Stimulated activated naive CD8-positive, alpha-beta T cell treated with anti-CD3 and anti-CD28 coated beads, Interleukin-15, Interleukin-2, amounts not matched to agents 100 U/mL and 50 U/mL, for 24 hours (primary cell): ENCODE results near the gene LRRC45.

ENCODE experiments used
- ATAC-seq: fragments of 150-1000 bp; cut with Tn5 transposase; one replicate; pipeline ENCODE4 v1.10.0; 2021
- DNase-seq: peaks from one replicate; pipeline ENCODE4 v3.0.0; 2021

LRRC45 gene

GRCh38 chr17:82051776-82052637 is 28.9 kb downstream of the LRRC45 start, which contains the start of the genes GPS1 and RFNG:
GPS1 (plus strand) TSS chr17:82051898; CDS start chr17:82051932, 34 bp downstream.
RFNG (minus strand) TSS chr17:82051811; CDS start chr17:82051766, 45 bp downstream.
- ATAC-seq (peak; percentile 76), DNase-seq (peak; percentile 92)

- DNase-seq (no peak), ATAC-seq (no peak)
These were observed 29.5 kb downstream of the LRRC45 start for GRCh38 chr17:82052638-82053059.

GRCh38 chr17:82053130-82053529 is 30.0 kb downstream of the LRRC45 start:
- ATAC-seq: no peak
- DNase-seq: no peak

DNA sequence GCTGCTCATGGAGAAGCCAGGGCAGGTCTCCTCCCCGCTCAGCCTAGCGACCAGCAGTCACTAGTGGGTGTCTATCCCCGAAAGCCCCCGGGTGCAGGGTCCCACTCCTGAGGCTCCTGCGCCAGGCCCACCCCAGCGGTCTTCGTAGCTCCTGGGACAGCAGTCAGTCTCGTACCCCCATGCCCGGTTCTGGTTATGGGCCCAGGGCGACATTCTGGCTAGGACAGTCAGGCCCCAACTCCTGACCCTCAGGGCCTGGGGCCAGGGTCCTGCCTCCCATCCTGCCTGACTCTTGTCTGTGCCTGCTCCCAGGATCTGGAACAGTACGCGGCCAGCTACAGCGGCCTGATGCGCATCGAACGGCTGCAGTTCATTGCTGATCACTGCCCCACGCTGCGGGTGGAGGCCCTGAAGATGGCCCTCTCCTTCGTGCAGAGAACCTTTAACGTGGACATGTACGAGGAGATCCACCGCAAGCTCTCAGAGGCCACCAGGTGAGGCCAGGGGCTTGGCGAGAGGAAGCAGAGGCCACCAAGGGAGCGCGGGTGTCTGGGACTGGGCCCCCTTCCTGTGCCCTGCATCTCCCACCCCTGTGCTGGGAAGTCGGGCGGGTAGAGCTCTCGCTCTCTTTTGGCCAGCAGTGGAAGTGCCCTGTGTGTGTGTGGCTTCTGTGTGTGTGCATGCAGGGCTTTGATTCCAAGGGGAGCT is 30.6 kb downstream of the LRRC45 start:
- ATAC-seq: no peak

GRCh38 chr17:82054351-82055022 is 31.4 kb downstream of the LRRC45 start:
- ATAC-seq (no peak), DNase-seq (no peak)

More for the DNA sequence above, 30.6 kb downstream of the LRRC45 start:
- DNase-seq: no peak

DNA sequence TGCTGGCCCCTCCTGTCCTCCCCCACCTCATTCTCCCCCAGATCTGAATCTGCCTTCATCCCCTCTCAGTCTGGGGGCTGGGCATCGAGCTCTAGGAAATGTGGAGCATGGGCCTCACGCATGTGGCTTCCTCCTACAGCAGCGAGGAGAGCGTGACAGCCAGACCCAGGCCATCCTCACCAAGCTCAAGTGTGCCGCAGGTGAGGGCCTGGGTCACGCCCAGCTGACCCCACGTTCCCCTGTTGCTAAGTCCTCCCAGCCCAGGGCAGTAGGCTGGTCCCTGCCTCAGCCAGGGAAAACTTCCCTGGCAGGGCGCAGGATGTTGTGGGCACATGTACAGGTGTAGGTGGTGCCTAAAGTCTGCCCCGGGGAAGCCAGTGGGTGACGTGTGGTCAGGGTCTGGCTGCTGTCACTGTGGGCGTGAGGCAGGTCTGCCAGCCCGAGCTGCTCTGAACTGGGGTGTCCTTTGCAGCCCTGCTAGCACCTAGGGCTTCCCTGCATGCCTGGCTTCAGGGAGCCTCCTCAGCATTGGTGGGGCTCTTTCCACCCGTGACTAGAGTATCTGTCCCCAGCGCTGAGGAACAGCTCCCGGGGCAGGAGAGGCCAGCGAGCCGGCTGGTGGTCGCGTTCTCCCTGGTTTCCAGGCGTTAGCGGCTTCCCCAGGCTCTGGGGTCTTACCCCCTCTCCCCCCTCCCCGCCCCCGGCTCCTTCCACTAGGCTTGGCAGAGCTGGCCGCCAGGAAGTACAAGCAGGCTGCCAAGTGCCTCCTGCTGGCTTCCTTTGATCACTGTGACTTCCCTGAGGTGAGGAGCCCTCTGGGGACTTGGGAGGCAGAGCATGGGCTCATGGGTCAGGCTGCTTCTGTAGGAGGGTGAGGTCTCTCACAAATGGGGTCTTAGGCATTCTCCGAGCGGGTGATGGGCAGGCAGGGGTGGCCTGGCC is 32.2 kb downstream of the LRRC45 start:
- no peak for ATAC-seq
- DNase-seq: no peak

GRCh38 chr17:82055965-82056728 is 33.0 kb downstream of the LRRC45 start:
- no peak for ATAC-seq
- no peak for DNase-seq

DNA sequence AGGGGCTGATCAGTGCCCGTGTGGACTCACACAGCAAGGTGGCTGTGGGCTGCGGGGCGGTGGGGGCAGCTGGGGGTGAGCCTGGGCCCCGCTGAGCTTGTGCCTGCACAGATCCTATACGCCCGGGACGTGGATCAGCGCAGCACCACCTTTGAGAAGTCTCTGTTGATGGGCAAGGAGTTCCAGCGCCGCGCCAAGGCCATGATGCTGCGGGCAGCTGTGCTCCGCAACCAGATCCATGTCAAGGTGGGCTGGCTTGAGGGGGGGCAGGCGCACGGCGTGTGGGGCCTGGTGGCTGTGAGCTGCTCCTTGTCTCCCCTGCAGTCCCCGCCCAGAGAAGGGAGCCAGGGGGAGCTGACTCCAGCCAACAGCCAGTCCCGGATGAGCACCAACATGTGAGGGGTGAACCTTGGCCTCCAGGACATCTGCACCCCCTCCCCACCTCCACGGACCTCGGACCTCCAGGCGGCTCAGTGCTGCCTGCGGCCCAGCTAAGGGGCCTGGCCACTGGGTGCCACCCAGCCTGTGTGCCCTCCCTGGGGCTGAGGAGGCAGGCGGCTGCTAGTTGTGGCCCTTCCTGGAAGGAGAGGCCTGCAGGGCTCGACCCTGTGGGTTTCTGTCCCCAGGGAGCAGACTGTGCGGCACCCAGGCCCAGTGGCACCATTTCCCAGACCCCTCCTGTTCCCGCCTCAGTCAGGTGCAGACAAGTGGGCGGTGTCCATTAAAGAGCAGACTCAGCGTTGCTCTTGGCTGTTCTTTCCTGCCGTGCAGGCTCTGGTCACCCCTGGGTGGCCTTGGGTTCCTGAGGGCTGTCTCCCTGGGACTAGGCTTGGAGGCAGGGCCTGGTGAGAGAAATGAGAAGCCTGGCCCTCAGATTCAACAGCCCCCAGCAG is 33.9 kb downstream of the LRRC45 start:
- DNase-seq: no peak
- ATAC-seq: no peak

DNA sequence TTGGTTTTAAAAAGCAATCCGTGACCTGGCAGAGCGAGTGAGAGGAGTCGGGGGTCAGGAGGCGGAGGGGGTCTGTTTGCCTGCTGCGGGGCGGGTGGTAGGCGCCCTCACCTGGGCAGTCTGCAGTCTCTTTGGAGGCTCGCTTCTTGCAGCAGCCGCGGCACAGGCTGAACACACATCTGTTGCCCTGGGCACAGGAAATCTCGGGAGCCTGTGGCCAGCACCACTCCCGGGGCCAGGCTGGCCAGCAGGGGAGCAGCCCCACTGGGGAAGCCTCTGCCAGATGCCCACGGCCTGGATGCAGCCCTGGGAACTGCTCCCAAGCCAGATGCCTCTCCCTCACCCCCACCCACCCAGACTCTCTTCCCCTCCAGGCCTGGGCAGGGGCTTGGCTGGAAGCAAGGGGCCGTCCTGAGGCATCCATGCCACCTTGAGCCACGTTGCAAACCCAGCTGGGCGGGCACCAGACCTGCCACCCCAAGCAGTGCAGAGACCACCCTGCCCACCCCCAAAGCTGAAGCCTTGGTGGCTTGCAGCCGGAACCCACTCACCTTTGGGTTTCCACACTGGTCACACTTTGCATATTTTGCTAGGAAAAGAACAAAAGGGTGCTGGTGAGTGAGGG is 35.2 kb downstream of the LRRC45 start:
- ATAC-seq (no peak), DNase-seq (no peak)

DNA sequence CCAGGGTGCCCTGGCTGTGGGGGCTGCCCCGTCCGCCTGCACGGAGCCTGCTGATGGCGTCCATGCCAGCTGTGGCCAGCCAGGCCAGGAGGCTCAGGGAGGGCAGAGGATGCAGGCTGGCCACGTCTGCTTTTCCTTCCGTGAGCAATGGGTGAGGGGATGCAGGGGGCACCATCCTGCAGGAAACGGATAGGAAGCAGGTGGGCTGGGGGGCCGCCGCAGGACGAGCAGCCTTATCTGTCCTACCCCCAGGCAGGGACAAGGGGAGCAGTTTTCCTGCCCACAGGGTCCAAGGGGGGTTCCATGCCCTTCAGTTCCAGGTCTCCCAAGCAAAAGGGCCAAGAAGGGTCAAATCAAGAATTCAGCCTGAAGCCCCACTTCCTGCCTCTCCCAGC is 35.7 kb downstream of the LRRC45 start:
- DNase-seq (no peak), ATAC-seq (no peak)

- no peak for ATAC-seq
- DNase-seq: no peak
These were observed 36.3 kb downstream of the LRRC45 start for GRCh38 chr17:82059272-82060000.

DNA sequence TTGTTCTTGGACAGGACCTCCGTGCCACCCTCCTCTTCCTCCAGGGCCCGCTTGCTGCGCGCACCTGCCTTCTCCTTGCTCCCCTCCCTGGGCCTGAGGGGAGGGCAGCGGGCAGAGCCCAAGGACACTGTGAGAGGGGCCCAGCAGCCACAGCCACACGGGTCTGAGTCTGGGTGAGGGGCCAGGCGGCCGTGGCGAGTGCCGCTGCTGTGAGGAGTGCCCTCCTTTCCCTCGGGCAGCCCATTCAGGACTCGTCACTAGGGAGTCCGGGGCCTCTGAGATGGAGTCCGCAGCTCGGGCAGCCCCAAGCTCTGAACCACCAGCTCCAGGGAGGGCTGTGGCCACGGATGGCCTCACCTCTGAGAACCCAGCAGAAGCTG is 36.9 kb downstream of the LRRC45 start:
- no peak for ATAC-seq
- no peak for DNase-seq

DNA sequence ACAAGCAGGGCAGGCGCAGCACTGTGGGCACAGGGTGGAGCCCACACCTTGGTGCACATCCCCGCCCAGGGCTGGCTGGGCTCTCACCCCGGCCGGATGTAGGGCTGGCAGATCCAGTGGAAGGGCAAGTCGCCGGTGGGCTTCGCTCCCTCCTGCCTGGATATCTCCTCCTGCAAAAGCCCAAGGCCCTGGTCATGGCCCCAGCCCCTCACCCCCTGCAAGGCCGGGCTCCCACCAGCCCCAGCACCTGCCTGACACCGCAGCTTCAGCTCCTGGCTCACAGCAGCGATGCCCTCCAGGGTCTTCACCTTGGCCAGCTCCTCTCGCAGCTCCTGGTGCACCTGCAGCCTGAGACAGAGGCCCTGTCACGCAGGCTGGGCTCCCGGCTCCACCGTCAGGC is 37.5 kb downstream of the LRRC45 start:
- DNase-seq (no peak), ATAC-seq (no peak)

DNA sequence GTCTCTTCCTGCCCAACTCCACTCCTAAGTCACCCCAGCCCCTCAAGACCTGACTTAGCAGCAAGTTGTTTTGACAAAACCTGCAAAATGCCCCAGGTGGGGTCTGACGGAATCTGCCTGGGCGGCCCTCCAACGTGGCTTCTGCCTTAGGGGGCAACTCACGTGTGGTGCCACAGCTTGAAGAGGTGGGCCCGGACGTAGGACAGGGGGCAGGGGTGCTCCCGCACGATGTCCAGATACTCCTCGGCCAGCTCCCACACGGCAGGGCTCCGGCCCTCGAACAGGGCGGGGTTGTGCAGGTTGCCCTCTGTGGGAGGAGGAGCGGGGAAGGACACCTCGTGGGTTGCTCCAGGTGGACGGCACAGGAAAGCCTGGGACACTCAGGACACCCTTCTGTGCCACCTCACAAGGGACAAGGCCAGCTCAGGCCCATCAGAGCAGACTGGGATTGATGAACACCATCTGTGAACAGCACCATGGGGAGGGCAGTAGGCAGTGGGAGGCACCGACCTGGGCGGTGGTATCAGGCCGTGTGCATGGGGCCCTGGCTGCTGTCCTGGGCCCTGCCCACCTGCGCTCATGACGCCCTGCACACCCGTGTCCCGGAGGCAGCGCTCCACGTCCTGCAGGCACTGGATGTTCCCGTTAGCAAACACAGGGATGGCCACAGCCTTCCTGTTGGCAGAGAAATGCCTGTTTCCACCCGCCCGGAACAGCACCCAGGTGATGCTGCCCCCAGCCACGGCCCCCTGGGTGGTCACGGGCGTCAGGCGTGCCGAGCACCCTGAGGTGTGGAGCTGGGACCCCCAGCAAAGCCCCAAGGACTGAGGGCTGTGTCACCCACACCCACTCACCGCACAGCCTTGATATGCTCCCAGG is 38.2 kb downstream of the LRRC45 start:
- no peak for ATAC-seq

GRCh38 chr17:82062076-82062983 is 39.2 kb downstream of the LRRC45 start:
- DNase-seq (no peak), ATAC-seq (no peak)

More for the DNA sequence above, 38.2 kb downstream of the LRRC45 start:
- no peak for DNase-seq

GRCh38 chr17:82062984-82063368 is 39.9 kb downstream of the LRRC45 start:
- ATAC-seq: no peak

More at GRCh38 chr17:82062984-82063368, 39.9 kb downstream of the LRRC45 start:
- no peak for DNase-seq
